Measurements from ENCODE around the gene MRTFA. TPM values are rescaled to one million over a fixed set of nuclear protein-coding genes. Genes with fewer than 3 reads are reported as not detected.

The MRTFA gene
- total and polyA plus RNA-seq, 2 of the 13 experiments (the other 11 are each of a cell fraction or from before 2014, with no cell fraction given): 2.4 to 8.2 TPM

- no TSS peak for BruUV-seq (replicated peaks)
- intact Hi-C loops (cut with micrococcal nuclease; ENCODE audit: unreplicated experiment) (no loop called here), in situ Hi-C loops (cut with HindIII; ENCODE audit: extremely low pct_ligation_motif_present, low pct_unique_long_range_greater_than_20kb) (no loop called here)
- ChIA-PET CTCF (ENCODE audit: low intra/inter-chr PET ratio, low total read pairs) (no interaction called here), POLR2A (no interaction called here)
- no peak overlapping the region for H3K4me3 ChIP-seq (replicated peaks in 1 of 3; ENCODE audit: insufficient read depth in 1 of 3, low read depth in 2 of 3, low read length in 3 of 3)
- peaks cover 48 to 96% of the 10 kb centered on the region in 2 experiments; a peak in 4 of 5 replicates for H3K36me3 ChIP-seq (replicated peaks in 1 of 2; ENCODE audit: control insufficient read depth in 1 of 2, insufficient read depth in 2 of 2, low read length in 2 of 2)
- no peak overlapping the region for H3K9ac ChIP-seq (ENCODE audit: insufficient read depth, low read depth, low read length)
- ATAC-seq (no peak), FAIRE-seq (no peak), DNase-seq (ENCODE audit: low spot score) (no peak)
- no peak overlapping the region for H3K27ac ChIP-seq (ENCODE audit: extremely low read length, insufficient read depth, low read length)
- no peaks in the 10 kb centered on the region for H3K9me3 ChIP-seq (ENCODE audit: low read length)
- H3K27me3 ChIP-seq (ENCODE audit: control insufficient read depth in 1 of 2, insufficient read depth in 2 of 2, low read length in 2 of 2): no peaks in the 10 kb centered on the region
- H3K4me2 ChIP-seq (ENCODE audit: low read depth, low read length): no peak overlapping the region
- H4K20me1 ChIP-seq (ENCODE audit: insufficient read depth, low read length): no peaks in the 10 kb centered on the region
- 100% methylated on average over 5 of the region's 5 CpGs for WGBS (ENCODE audit: low lambda C conversion rate)
- no peak overlapping the region for H2AFZ ChIP-seq (ENCODE audit: low read length)
- TF ChIP-seq ZNF567 (CRISPR knock-in tag; IDR thresholded peaks at IDR 0.05; ENCODE audit: borderline replicate concordance) (no peak), TGIF2 (CRISPR knock-in tag; IDR thresholded peaks at IDR 0.05) (no peak), ZNF546 (CRISPR knock-in tag; conservative IDR thresholded peaks at IDR 0.05) (no peak), ZNF335 (CRISPR knock-in tag; IDR thresholded peaks at IDR 0.05) (no peak)
- H3K79me2 ChIP-seq (ENCODE audit: insufficient read depth, low read length): no peaks in the 10 kb centered on the region
- peaks cover 5% of the 10 kb centered on the region; the same call in 1 of the 2 replicates for H3K4me1 ChIP-seq (ENCODE audit: insufficient read depth, low read length)
Observed at GRCh38 chr22:40425082-40425481, 211.4 kb downstream of the MRTFA start.

- H3K9ac ChIP-seq (ENCODE audit: insufficient read depth, low read depth, low read length): no peak overlapping the region
- TF ChIP-seq, protein P1, sequence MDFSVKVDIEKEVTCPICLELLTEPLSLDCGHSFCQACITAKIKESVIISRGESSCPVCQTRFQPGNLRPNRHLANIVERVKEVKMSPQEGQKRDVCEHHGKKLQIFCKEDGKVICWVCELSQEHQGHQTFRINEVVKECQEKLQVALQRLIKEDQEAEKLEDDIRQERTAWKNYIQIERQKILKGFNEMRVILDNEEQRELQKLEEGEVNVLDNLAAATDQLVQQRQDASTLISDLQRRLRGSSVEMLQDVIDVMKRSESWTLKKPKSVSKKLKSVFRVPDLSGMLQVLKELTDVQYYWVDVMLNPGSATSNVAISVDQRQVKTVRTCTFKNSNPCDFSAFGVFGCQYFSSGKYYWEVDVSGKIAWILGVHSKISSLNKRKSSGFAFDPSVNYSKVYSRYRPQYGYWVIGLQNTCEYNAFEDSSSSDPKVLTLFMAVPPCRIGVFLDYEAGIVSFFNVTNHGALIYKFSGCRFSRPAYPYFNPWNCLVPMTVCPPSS (IDR thresholded peaks at IDR 0.05): no peak
- TF ChIP-seq ZNF746 (CRISPR knock-in tag; IDR thresholded peaks at IDR 0.05) (no peak), GZF1 (CRISPR knock-in tag; IDR thresholded peaks at IDR 0.05) (no peak), NCOR1 (IDR thresholded peaks at IDR 0.05; ENCODE audit: borderline replicate concordance, low read length) (no peak), RNF219 (CRISPR knock-in tag; IDR thresholded peaks at IDR 0.05) (no peak), NFIB (CRISPR knock-in tag; IDR thresholded peaks at IDR 0.05; ENCODE audit: borderline replicate concordance) (no peak)
- TF ChIP-seq, protein P2, sequence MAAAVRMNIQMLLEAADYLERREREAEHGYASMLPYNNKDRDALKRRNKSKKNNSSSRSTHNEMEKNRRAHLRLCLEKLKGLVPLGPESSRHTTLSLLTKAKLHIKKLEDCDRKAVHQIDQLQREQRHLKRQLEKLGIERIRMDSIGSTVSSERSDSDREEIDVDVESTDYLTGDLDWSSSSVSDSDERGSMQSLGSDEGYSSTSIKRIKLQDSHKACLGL (CRISPR knock-in tag; IDR thresholded peaks at IDR 0.05): no peak
- WGBS (ENCODE audit: low lambda C conversion rate): 91% methylated on average over 6 of the region's 17 CpGs
- no peaks in the 10 kb centered on the region for H3K27me3 ChIP-seq (ENCODE audit: control insufficient read depth in 1 of 2, insufficient read depth in 2 of 2, low read length in 2 of 2)
- no peaks in the 10 kb centered on the region for H3K9me3 ChIP-seq (ENCODE audit: low read length)
- FAIRE-seq: no peak
- no peaks in the 10 kb centered on the region for H3K79me2 ChIP-seq (ENCODE audit: insufficient read depth, low read length)
- intact Hi-C loops (cut with micrococcal nuclease; ENCODE audit: unreplicated experiment) (no loop called here), in situ Hi-C loops (cut with HindIII; ENCODE audit: extremely low pct_ligation_motif_present, low pct_unique_long_range_greater_than_20kb) (no loop called here)
- ChIA-PET POLR2A (no interaction called here), CTCF (ENCODE audit: low intra/inter-chr PET ratio, low total read pairs) (no interaction called here)
- no peak for ATAC-seq
- H3K27ac ChIP-seq (ENCODE audit: extremely low read length, insufficient read depth, low read length): no peak overlapping the region
- no TSS peak for BruUV-seq (replicated peaks)
- H3K4me2 ChIP-seq (ENCODE audit: low read depth, low read length): no peak overlapping the region
- no peak for DNase-seq (ENCODE audit: low spot score)
- no peaks in the 10 kb centered on the region for H4K20me1 ChIP-seq (ENCODE audit: insufficient read depth, low read length)
- H3K4me3 ChIP-seq (replicated peaks in 1 of 3; ENCODE audit: insufficient read depth in 1 of 3, low read depth in 2 of 3, low read length in 3 of 3): no peak overlapping the region
- H2AFZ ChIP-seq (ENCODE audit: low read length): no peak overlapping the region
- peaks cover 5% of the 10 kb centered on the region; the same call in 1 of the 2 replicates for H3K4me1 ChIP-seq (ENCODE audit: insufficient read depth, low read length)
- peaks cover 49 to 96% of the 10 kb centered on the region in 2 experiments; a peak in 4 of 5 replicates for H3K36me3 ChIP-seq (replicated peaks in 1 of 2; ENCODE audit: control insufficient read depth in 1 of 2, insufficient read depth in 2 of 2, low read length in 2 of 2)
Observed at GRCh38 chr22:40423882-40424640, 212.5 kb downstream of the MRTFA start.

All from HepG2 (cell line).